ENCODE results near the gene HRH1.
"Not testable (repeated sequence)": the region's sequence is repeated elsewhere in the genome, so short reads cannot be mapped to it uniquely, and the experiment has no call there.

The HRH1 gene

GRCh38 chr3:11245827-11246662, 91.8 kb downstream of the HRH1 start:
- no peak for TF ChIP-seq CTCF (IDR thresholded peaks at IDR 0.05; ENCODE audit: insufficient read depth, missing control alignments)
- FAIRE-seq: no peak
- no peak for DNase-seq (ENCODE audit: insufficient read length, low spot score)

- no peak for TF ChIP-seq CTCF (IDR thresholded peaks at IDR 0.05; ENCODE audit: insufficient read depth, missing control alignments)
- FAIRE-seq: no peak
These were observed 92.3 kb downstream of the HRH1 start for GRCh38 chr3:11246663-11246970.

DNA sequence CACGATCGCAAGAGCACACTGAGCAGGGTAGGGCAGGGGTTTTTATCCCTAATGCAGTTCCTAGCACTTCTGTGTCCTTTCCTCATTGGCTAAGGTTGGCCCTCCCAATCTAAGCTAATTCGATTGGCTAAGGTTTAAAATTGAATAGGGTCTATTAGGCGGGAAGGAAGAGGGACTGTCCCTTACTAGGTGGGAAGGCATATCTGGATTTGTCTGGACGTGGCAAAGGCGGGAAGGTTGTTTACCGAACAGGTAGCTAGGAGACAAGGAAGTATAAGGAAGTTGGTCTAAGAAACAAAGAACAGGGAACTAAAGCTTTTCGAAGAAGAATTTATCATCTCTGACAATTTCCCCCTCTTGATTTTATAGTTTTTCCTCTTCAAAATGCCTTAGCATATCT, 93.1 kb downstream of the HRH1 start:
- DNase-seq (ENCODE audit: insufficient read length, low spot score): no peak
- no peak for FAIRE-seq
- TF ChIP-seq CTCF (IDR thresholded peaks at IDR 0.05; ENCODE audit: insufficient read depth, missing control alignments): no peak

More at GRCh38 chr3:11246663-11246970, 92.3 kb downstream of the HRH1 start:
- no peak for DNase-seq (ENCODE audit: insufficient read length, low spot score)

GRCh38 chr3:11248596-11248995, 94.3 kb downstream of the HRH1 start:
- DNase-seq (ENCODE audit: insufficient read length, low spot score): no peak
- TF ChIP-seq CTCF (IDR thresholded peaks at IDR 0.05; ENCODE audit: insufficient read depth, missing control alignments): no peak
- no peak for FAIRE-seq

DNA sequence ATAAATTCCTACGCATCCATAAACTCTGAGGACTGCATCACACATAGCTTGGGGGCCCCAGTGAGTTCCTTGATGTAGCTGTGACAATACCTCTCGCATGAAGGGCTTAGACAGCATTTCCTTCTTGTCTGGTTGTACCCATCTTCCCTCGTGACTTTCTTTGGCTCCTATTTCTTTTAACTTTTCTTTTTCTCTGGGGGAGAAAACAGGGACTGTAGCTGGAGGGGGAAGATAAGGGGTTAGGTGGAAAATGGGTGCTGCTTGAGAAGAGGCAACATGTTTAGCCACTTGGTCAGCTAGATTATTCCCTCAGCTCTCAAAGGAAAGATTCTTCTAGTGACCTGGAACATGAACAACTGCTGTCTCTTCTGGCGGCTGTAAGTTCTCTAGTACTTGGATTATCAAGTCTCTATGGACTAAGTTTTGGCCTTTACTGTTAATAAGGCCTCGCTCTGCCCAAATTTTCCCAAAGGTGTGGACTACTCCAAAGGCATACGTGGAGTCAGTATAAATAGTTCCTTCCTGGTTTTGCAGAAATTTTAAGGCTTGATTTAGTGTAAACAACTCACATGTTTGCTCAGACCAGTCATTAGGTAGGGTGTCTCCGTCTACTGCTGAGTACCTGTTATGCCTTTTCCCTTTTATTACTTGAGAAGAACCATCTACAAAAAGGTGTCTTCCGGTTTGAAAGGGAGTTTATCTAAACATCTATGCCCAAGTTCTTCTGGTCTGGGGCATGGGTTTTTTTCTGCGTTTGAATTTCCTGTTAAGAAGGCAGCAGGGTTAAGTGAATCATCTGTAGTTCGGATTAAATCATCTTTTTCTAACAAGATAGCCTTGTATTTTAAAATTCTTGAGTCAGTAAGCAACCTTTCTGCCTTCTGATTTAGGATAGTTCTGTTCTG, 96.9 kb downstream of the HRH1 start:
- FAIRE-seq (no peak), DNase-seq (ENCODE audit: insufficient read length, low spot score) (no peak)
- no peak for TF ChIP-seq CTCF (IDR thresholded peaks at IDR 0.05; ENCODE audit: insufficient read depth, missing control alignments)

- no peak for DNase-seq (ENCODE audit: insufficient read length, low spot score)
- no peak for TF ChIP-seq CTCF (IDR thresholded peaks at IDR 0.05; ENCODE audit: insufficient read depth, missing control alignments)
- FAIRE-seq: no peak
These were observed 97.5 kb downstream of the HRH1 start for GRCh38 chr3:11251807-11252176.

DNA sequence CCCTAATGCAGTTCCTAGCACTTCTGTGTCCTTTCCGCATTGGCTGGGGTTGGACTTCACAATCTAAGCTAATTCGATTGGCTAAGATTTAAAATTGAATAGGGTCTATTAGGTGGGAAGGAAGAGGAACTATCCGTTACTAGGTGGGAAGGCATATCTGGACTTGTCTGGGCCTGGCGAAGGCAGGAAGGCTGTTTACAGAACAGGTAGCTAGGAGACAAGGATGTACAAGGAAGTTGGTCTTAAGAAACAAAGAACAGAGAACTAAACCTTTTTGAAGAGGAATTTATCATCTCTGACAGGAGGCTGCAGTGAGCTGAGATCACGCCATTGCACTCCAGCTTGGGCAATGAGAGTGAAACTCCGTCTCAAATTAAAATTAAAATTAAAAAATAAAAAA, 100.6 kb downstream of the HRH1 start:
- TF ChIP-seq CTCF (IDR thresholded peaks at IDR 0.05; ENCODE audit: insufficient read depth, missing control alignments): no peak
- FAIRE-seq (no peak), DNase-seq (ENCODE audit: insufficient read length, low spot score) (no peak)

- not testable (repeated sequence) for FAIRE-seq
These were observed 101.2 kb downstream of the HRH1 start for GRCh38 chr3:11255537-11255936.

More at GRCh38 chr3:11255537-11255936, 101.2 kb downstream of the HRH1 start:
- DNase-seq (ENCODE audit: insufficient read length, low spot score): not testable (repeated sequence)
